Activated B cell treated with CpG ODN at 0.5 μM for 24 hours (primary cell): Measurements from ENCODE around the gene CCL11. TPM values are rescaled to one million over a fixed set of nuclear protein-coding genes. Genes with fewer than 3 reads are reported as not detected.

ENCODE experiments used
- ATAC-seq: fragments of 200-7000 bp; cut with Tn5 transposase; one replicate; pipeline ENCODE4 v1.10.0; 2021; ENCODE audit warnings: low read depth, mild to moderate bottlenecking, moderate library complexity
- CTCF ChIA-PET: fragments of 350-600 bp; sonication (Branson Sonifier 250); formaldehyde crosslinking; loops from one replicate; lab custom pipeline; 2021; ENCODE audit warnings: antibody characterized with exemption; lab: Charles Lee
- POLR2A ChIA-PET: fragments of 350-600 bp; sonication (Branson Sonifier 250); formaldehyde crosslinking; loops from one replicate; lab custom pipeline; 2021; ENCODE audit warnings: antibody characterized with exemption; lab: Charles Lee
- DNase-seq: peaks from one replicate; pipeline ENCODE4 v3.0.0; 2022
- H3K27ac Mint-ChIP-seq: one replicate; pipeline ENCODE4 v1.8.0; 2020; ENCODE audit warnings: mixed read lengths
- H3K27me3 Mint-ChIP-seq: one replicate; pipeline ENCODE4 v1.8.0; 2021; ENCODE audit warnings: mixed read lengths
- H3K36me3 Mint-ChIP-seq: one replicate; pipeline ENCODE4 v1.8.0; 2021; ENCODE audit warnings: low read depth, mixed read lengths
- H3K4me1 Mint-ChIP-seq: one replicate; pipeline ENCODE4 v1.8.0; 2021; ENCODE audit warnings: mixed read lengths
- H3K4me3 Mint-ChIP-seq: one replicate; pipeline ENCODE4 v1.8.0; 2020; ENCODE audit warnings: mild to moderate bottlenecking, mixed read lengths
- H3K9me3 Mint-ChIP-seq: one replicate; pipeline ENCODE4 v1.8.0; 2020; ENCODE audit warnings: mixed read lengths
- CTCF ChIP-seq: fragments of 200-600 bp; IDR thresholded peaks from one replicate; pipeline ENCODE4 v1.8.0; 2022; ENCODE audit warnings: antibody characterized with exemption, mild to moderate bottlenecking
- intact Hi-C: fragments of 100-400 bp; cut with micrococcal nuclease; formaldehyde crosslinking; loops from one replicate; pipeline ENCODE4 v1.15.1; 2024
- total RNA-seq: library from RNA; stranded (reverse); gene quantifications from 2 replicates; pipeline ENCODE4 v1.2.3, GENCODE V29; 2022

Gene CCL11
- total RNA-seq, 1 donor from 2014 or later: not detected

GRCh38 chr17:34246881-34247280 lies 38.7 kb upstream of the CCL11 start:
- ChIA-PET CTCF (no interaction called here), POLR2A (no interaction called here)
- H3K36me3 Mint-ChIP-seq: no peaks in the 10 kb centered on the region
- ATAC-seq (no peak), DNase-seq (no peak)
- no peak for TF ChIP-seq CTCF
- no peak overlapping the region for H3K27ac Mint-ChIP-seq
- H3K4me3 Mint-ChIP-seq: no peak overlapping the region
- H3K4me1 Mint-ChIP-seq: peaks cover 7% of the 10 kb centered on the region
- intact Hi-C loops: no loop called here
- no peaks in the 10 kb centered on the region for H3K9me3 Mint-ChIP-seq
- H3K27me3 Mint-ChIP-seq: peaks cover 5% of the 10 kb centered on the region

DNA sequence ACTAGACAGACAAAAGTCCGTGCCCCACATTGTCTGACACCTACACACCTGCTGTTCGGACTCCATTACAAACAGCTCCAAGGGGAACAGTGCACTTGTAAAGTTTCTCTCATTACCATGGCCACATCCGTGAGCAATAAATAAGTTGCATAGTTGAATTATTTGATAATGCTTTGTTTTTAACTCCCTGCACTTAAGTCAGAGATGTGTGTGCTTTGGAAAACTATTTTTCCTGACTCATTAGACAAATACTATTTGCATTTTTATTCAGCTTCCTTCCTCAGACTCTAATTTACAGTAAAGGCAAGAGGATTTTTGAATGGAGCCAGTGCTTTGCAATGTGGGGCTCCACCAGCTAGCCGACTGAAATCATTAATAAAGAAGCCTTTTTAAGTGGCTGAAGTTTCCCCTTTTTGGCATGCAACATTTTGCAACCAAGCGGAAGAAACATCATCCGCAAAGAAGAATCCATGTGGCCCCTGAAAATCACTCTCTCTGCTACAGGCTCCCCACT lies 37.0 kb upstream of the CCL11 start:
- H3K36me3 Mint-ChIP-seq: no peaks in the 10 kb centered on the region
- peaks cover 12% of the 10 kb centered on the region for H3K4me1 Mint-ChIP-seq
- H3K27me3 Mint-ChIP-seq: peaks cover 12% of the 10 kb centered on the region
- intact Hi-C loops: no loop called here
- no peaks in the 10 kb centered on the region for H3K9me3 Mint-ChIP-seq
- no peak for DNase-seq
- POLR2A ChIA-PET: no interaction called here
- no peak for TF ChIP-seq CTCF
- no peak for ATAC-seq
- CTCF ChIA-PET: no interaction called here
- no peak overlapping the region for H3K4me3 Mint-ChIP-seq
- H3K27ac Mint-ChIP-seq: no peak overlapping the region

GRCh38 chr17:34249061-34249460 lies 36.5 kb upstream of the CCL11 start:
- POLR2A ChIA-PET: no interaction called here
- H3K27ac Mint-ChIP-seq: no peak overlapping the region
- H3K27me3 Mint-ChIP-seq: peaks cover 12% of the 10 kb centered on the region
- DNase-seq: no peak
- H3K36me3 Mint-ChIP-seq: no peaks in the 10 kb centered on the region
- CTCF ChIA-PET: no interaction called here
- intact Hi-C loops: no loop called here
- TF ChIP-seq CTCF: no peak
- no peak for ATAC-seq
- H3K4me1 Mint-ChIP-seq: peaks cover 12% of the 10 kb centered on the region
- H3K9me3 Mint-ChIP-seq: no peaks in the 10 kb centered on the region
- H3K4me3 Mint-ChIP-seq: no peak overlapping the region

DNA sequence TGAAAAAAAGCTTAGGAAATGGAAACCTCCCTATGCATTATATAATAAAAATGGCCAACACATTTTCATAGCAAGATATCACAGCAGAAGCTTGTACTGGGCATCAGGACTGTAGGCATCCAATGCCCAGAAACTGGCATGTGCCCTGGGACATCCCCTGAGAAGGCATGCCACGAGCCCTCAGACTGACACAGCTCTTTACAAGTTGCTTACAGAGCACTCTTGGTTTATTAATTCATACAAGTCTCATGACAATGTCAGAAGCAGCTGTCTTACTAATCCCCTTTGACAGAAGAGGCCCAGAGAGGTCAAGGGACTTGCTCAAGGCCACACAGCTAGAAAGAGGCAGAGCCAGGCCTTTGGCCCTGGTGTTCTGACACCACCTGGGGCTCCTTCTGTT lies 36.1 kb upstream of the CCL11 start:
- intact Hi-C loops: no loop called here
- Mint-ChIP-seq H3K9me3 (no peaks in the 10 kb centered on the region), H3K36me3 (no peaks in the 10 kb centered on the region), H3K4me1 (peaks cover 12% of the 10 kb centered on the region), H3K4me3 (no peak overlapping the region), H3K27me3 (peaks cover 12% of the 10 kb centered on the region), H3K27ac (no peak overlapping the region)
- ATAC-seq: no peak
- POLR2A ChIA-PET: no interaction called here
- CTCF ChIA-PET: interaction anchor here (0.6 kb wide), 1 partner anchor 48 kb away, joined by 3 read pairs; no protein-coding TSS in a partner anchor
- no peak for DNase-seq
- TF ChIP-seq CTCF: no peak

DNA sequence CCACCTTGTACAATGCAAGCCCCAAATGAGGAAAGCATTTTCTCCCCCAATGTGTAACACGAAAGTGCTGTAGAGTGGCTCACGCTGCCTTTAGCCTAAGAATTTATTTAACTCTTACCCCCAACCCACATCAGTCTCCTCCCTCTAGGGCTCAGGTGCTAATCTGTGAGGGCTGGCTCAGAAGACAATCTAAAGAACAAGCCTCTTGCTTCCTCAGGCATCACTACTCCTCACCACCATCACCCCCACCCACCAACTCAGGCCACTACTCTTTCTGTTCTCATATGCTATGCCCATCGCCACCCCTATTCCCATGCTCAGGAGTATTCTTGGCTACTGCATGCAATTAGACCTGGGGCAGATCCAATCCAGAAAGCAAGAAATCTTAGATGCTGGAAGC lies 34.4 kb upstream of the CCL11 start:
- POLR2A ChIA-PET: no interaction called here
- peaks cover 17% of the 10 kb centered on the region for H3K4me1 Mint-ChIP-seq
- H3K9me3 Mint-ChIP-seq: no peaks in the 10 kb centered on the region
- H3K36me3 Mint-ChIP-seq: no peaks in the 10 kb centered on the region
- intact Hi-C loops: no loop called here
- DNase-seq: no peak
- no peak for TF ChIP-seq CTCF
- CTCF ChIA-PET: no interaction called here
- H3K4me3 Mint-ChIP-seq: no peak overlapping the region
- H3K27me3 Mint-ChIP-seq: peaks cover 23% of the 10 kb centered on the region
- ATAC-seq: no peak
- H3K27ac Mint-ChIP-seq: no peak overlapping the region
